Caco-2 (cell line): ENCODE data around the gene ABCF1. TPM values are rescaled to one million over a fixed set of nuclear protein-coding genes. Genes with fewer than 3 reads are reported as not detected.

ENCODE experiments used
- BruUV-seq: library from RNA; stranded (reverse); fragments of 400-500 nt; replicated peaks from 2 replicates; lab custom pipeline; 2021; lab: Mats Ljungman, UMichigan
- CTCF ChIA-PET: fragments of 300-600 bp; sonication (Branson Sonifier 250); formaldehyde crosslinking; loops from one replicate; lab custom pipeline; 2022; ENCODE audit warnings: antibody characterized with exemption; lab: Charles Lee
- POLR2A ChIA-PET: fragments of 300-600 bp; sonication (Branson Sonifier 250); formaldehyde crosslinking; loops from one replicate; lab custom pipeline; 2022; ENCODE audit warnings: antibody characterized with exemption; lab: Charles Lee
- DNase-seq, 2 experiments: peaks; one replicate each; pipeline versions ENCODE4 v3.0.0 to v3.0.0-alpha.2; 2020 to 2022
- H3K27me3 ChIP-seq: replicated peaks from 2 replicates; pipeline ENCODE4 v1.6.0; 2011; ENCODE audit warnings: low read length; ENCODE audit not compliant: control insufficient read depth, insufficient read depth
- H3K36me3 ChIP-seq: 2 replicates; pipeline ENCODE4 v1.5.1; 2011; ENCODE audit warnings: low read length; ENCODE audit not compliant: control insufficient read depth, insufficient read depth
- H3K4me1 ChIP-seq: fragments of 250-450 bp; sonication (Bioruptor Pico); 2 replicates; pipeline ENCODE4 v1.5.1; 2020; ENCODE audit warnings: mild to moderate bottlenecking
- H3K4me3 ChIP-seq: 2 replicates; pipeline ENCODE4 v1.5.1; 2011; ENCODE audit warnings: low read depth, mild to moderate bottlenecking, control low read depth, low read length
- H3K9me3 ChIP-seq: fragments of 250-450 bp; sonication (Bioruptor Pico); 2 replicates; pipeline ENCODE4 v1.5.1; 2020; ENCODE audit warnings: mild to moderate bottlenecking, moderate library complexity
- H3K27ac Mint-ChIP-seq: one replicate; pipeline ENCODE4 v1.8.0; 2022; ENCODE audit warnings: mixed read lengths; ENCODE audit not compliant: unreplicated experiment
- H3K27me3 Mint-ChIP-seq: one replicate; pipeline ENCODE4 v1.8.0; 2022; ENCODE audit warnings: mixed read lengths; ENCODE audit not compliant: insufficient read depth, unreplicated experiment
- H3K36me3 Mint-ChIP-seq: one replicate; pipeline ENCODE4 v1.8.0; 2022; ENCODE audit warnings: mild to moderate bottlenecking, mixed read lengths; ENCODE audit not compliant: insufficient read depth, unreplicated experiment
- H3K4me1 Mint-ChIP-seq: one replicate; pipeline ENCODE4 v1.8.0; 2022; ENCODE audit warnings: low read depth, mixed read lengths; ENCODE audit not compliant: unreplicated experiment
- H3K4me3 Mint-ChIP-seq: one replicate; pipeline ENCODE4 v1.8.0; 2022; ENCODE audit warnings: mild to moderate bottlenecking, moderate library complexity, mixed read lengths; ENCODE audit not compliant: unreplicated experiment
- H3K9me3 Mint-ChIP-seq: one replicate; pipeline ENCODE4 v1.8.0; 2022; ENCODE audit warnings: mixed read lengths; ENCODE audit not compliant: unreplicated experiment
- intact Hi-C: fragments of 100-400 bp; cut with micrococcal nuclease; formaldehyde crosslinking; loops from one replicate; pipeline ENCODE4 v1.10.0; 2022; ENCODE audit not compliant: unreplicated experiment
- total RNA-seq: library from RNA; stranded (reverse); gene quantifications from 2 replicates; pipeline ENCODE4 v1.2.3, GENCODE V29; 2022
- TF ChIP-seq, protein P1 (sequence below), 2 experiments: fragments of 200-600 bp in 1 of 2; IDR thresholded peaks; 1 replicate in 1 of 2; 2 replicates in 1 of 2; pipeline versions ENCODE4 v1.5.1 to v1.8.0; 2011 to 2022; ENCODE audit warnings: antibody characterized with exemption in 1 of 2, control low read depth in 1 of 2, inconsistent platforms in 1 of 2, low read depth in 1 of 2, low read length in 1 of 2, mild to moderate bottlenecking in 1 of 2, moderate library complexity in 1 of 2; ENCODE audit not compliant: insufficient read depth in 1 of 2, severe bottlenecking in 1 of 2, unreplicated experiment in 1 of 2

Gene ABCF1
- total RNA-seq, 1 experiment from 2014 or later = 93.7 TPM

GRCh38 chr6:30554962-30555815 lies 16.1 kb upstream of the ABCF1 start:
- Mint-ChIP-seq H3K36me3 (peaks cover 56% of the 10 kb centered on the region), H3K4me1 (peaks cover 14% of the 10 kb centered on the region), H3K27ac (peak overlapping the region; percentile 100), H3K27me3 (no peaks in the 10 kb centered on the region), H3K9me3 (no peaks in the 10 kb centered on the region), H3K4me3 (peak overlapping the region; percentile 95)
- ChIA-PET CTCF (interaction anchor here (1.3 to 2.4 kb wide), 4 partner anchors 10 to 73 kb away, joined by 3 to 20 read pairs (median 4); no protein-coding TSS in a partner anchor), POLR2A (interaction anchor here (0.6 kb wide), 1 partner anchor 89 kb away, joined by 3 read pairs; no protein-coding TSS in a partner anchor)
- H3K4me1 ChIP-seq = peaks cover 5% of the 10 kb centered on the region; the same call in 1 of the 2 replicates
- H3K4me3 ChIP-seq = peak overlapping the region; percentile 88
- intact Hi-C loops = loop anchor here (5.0 kb wide), 1 partner anchor 42 kb away; no protein-coding TSS in a partner anchor
- peak; percentile 39 to 50 for DNase-seq
- no TSS peak for BruUV-seq
- no peaks in the 10 kb centered on the region for H3K9me3 ChIP-seq
- H3K27me3 ChIP-seq = no peaks in the 10 kb centered on the region
- TF ChIP-seq, protein P1, sequence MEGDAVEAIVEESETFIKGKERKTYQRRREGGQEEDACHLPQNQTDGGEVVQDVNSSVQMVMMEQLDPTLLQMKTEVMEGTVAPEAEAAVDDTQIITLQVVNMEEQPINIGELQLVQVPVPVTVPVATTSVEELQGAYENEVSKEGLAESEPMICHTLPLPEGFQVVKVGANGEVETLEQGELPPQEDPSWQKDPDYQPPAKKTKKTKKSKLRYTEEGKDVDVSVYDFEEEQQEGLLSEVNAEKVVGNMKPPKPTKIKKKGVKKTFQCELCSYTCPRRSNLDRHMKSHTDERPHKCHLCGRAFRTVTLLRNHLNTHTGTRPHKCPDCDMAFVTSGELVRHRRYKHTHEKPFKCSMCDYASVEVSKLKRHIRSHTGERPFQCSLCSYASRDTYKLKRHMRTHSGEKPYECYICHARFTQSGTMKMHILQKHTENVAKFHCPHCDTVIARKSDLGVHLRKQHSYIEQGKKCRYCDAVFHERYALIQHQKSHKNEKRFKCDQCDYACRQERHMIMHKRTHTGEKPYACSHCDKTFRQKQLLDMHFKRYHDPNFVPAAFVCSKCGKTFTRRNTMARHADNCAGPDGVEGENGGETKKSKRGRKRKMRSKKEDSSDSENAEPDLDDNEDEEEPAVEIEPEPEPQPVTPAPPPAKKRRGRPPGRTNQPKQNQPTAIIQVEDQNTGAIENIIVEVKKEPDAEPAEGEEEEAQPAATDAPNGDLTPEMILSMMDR (IDR thresholded peaks at IDR 0.05; ENCODE audit: insufficient read depth in 1 of 2, low read depth in 1 of 2, low read length in 1 of 2, severe bottlenecking in 1 of 2, unreplicated experiment in 1 of 2) = peak in 1 of 2 experiments; percentile 12
- peaks cover 7% of the 10 kb centered on the region for H3K36me3 ChIP-seq

- Histone ChIP-seq H3K4me3 (peak overlapping the region; percentile 88), H3K9me3 (no peaks in the 10 kb centered on the region), H3K4me1 (peaks cover 5% of the 10 kb centered on the region; the same call in 1 of the 2 replicates), H3K27me3 (no peaks in the 10 kb centered on the region), H3K36me3 (peaks cover 7% of the 10 kb centered on the region)
- ChIA-PET CTCF (interaction anchor here (1.3 to 2.4 kb wide), 2 partner anchors 11 to 74 kb away, joined by 3 to 20 read pairs; no protein-coding TSS in a partner anchor), POLR2A (no interaction called here)
- Mint-ChIP-seq H3K36me3 (peaks cover 54% of the 10 kb centered on the region), H3K27me3 (no peaks in the 10 kb centered on the region), H3K4me3 (peak overlapping the region; percentile 95), H3K27ac (peak overlapping the region; percentile 100), H3K4me1 (peaks cover 14% of the 10 kb centered on the region), H3K9me3 (no peaks in the 10 kb centered on the region)
- TF ChIP-seq, protein P1 (IDR thresholded peaks at IDR 0.05; ENCODE audit: insufficient read depth in 1 of 2, low read depth in 1 of 2, low read length in 1 of 2, severe bottlenecking in 1 of 2, unreplicated experiment in 1 of 2) = no peak
- no TSS peak for BruUV-seq
- intact Hi-C loops = loop anchor here (1.0 to 5.0 kb wide), 3 partner anchors 16 to 61 kb away; partner anchors contain the start of genes ABCF1, MRPS18B and PPP1R10
- no peak for DNase-seq
Observed at GRCh38 chr6:30555816-30556065, 15.5 kb upstream of the ABCF1 start.
